Loucy (cell line): ENCODE data around the gene SPTB.
"Not testable (repeated sequence)": the region's sequence is repeated elsewhere in the genome, so short reads cannot be mapped to it uniquely, and the experiment has no call there.

Experiments
- H2AFZ ChIP-seq: fragments of 200-600 bp; sonication (generic); 2 replicates; pipeline ENCODE4 v1.6.0; 2016; ENCODE audit warnings: antibody characterized with exemption, mild to moderate bottlenecking, low read length, moderate library complexity
- H3F3A ChIP-seq: fragments of 200-600 bp; 2 replicates; pipeline ENCODE4 v1.6.0; 2016; ENCODE audit warnings: antibody characterized with exemption, low read depth, mild to moderate bottlenecking
- H3K27me3 ChIP-seq: fragments of 200-600 bp; sonication (generic); 2 replicates; pipeline ENCODE4 v1.6.1; 2014; ENCODE audit warnings: low read length, mild to moderate bottlenecking; ENCODE audit not compliant: insufficient read depth, poor library complexity, severe bottlenecking
- H3K36me3 ChIP-seq: fragments of 200-600 bp; sonication (generic); 2 replicates; pipeline ENCODE4 v1.6.1; 2016; ENCODE audit warnings: low read length; ENCODE audit not compliant: insufficient read depth
- H3K4me1 ChIP-seq: fragments of 200-600 bp; sonication (generic); 2 replicates; pipeline ENCODE4 v1.5.1; 2014; ENCODE audit warnings: low read length, mild to moderate bottlenecking; ENCODE audit not compliant: insufficient read depth, poor library complexity, severe bottlenecking
- H3K4me2 ChIP-seq: fragments of 200-600 bp; sonication (generic); 2 replicates; pipeline ENCODE4 v1.6.0; 2014; ENCODE audit warnings: antibody characterized with exemption, low read length, low read depth, mild to moderate bottlenecking; ENCODE audit not compliant: poor library complexity, severe bottlenecking
- H3K4me3 ChIP-seq: fragments of 200-600 bp; sonication (generic); 2 replicates; pipeline ENCODE4 v1.5.1; 2014; ENCODE audit warnings: low read length, mild to moderate bottlenecking, mixed read lengths; ENCODE audit not compliant: poor library complexity, severe bottlenecking
- H3K79me2 ChIP-seq: fragments of 200-600 bp; sonication (generic); 2 replicates; pipeline ENCODE4 v1.6.1; 2014; ENCODE audit warnings: low read length; ENCODE audit not compliant: insufficient read depth
- H3K9ac ChIP-seq: fragments of 200-600 bp; sonication (generic); 2 replicates; pipeline ENCODE4 v1.6.0; 2014; ENCODE audit warnings: mild to moderate bottlenecking, low read depth, low read length, moderate library complexity; ENCODE audit not compliant: poor library complexity, severe bottlenecking
- H3K9me2 ChIP-seq: fragments of 200-600 bp; sonication (generic); replicated peaks from 2 replicates; pipeline ENCODE4 v1.6.1; 2016; ENCODE audit warnings: low read depth, low read length, mixed read lengths
- H3K9me3 ChIP-seq: fragments of 200-600 bp; sonication (generic); 2 replicates; pipeline ENCODE4 v1.6.1; 2014; ENCODE audit warnings: mild to moderate bottlenecking, antibody characterized with exemption, low read length, low read depth; ENCODE audit not compliant: insufficient read depth
- H4K20me1 ChIP-seq: fragments of 200-600 bp; sonication (generic); 2 replicates; pipeline ENCODE4 v1.6.0; 2014; ENCODE audit warnings: antibody characterized with exemption, low read length, mild to moderate bottlenecking; ENCODE audit not compliant: insufficient read depth, poor library complexity, severe bottlenecking
- CTCF ChIP-seq: fragments of 200-600 bp; sonication (generic); conservative IDR thresholded peaks from 2 replicates; pipeline ENCODE4 v1.5.1; 2014; ENCODE audit warnings: mild to moderate bottlenecking, antibody characterized with exemption, low read length
- EZH2phosphoT487 ChIP-seq: fragments of 200-600 bp; IDR thresholded peaks from 2 replicates; pipeline ENCODE4 v1.6.1; 2018; ENCODE audit warnings: antibody characterized with exemption, mild to moderate bottlenecking, moderate library complexity, borderline replicate concordance

Gene SPTB

GRCh38 chr14:64915797-64916196, 36.1 kb upstream of the SPTB start:
- Histone ChIP-seq H3K4me2 (peak overlapping the region; percentile 99), H4K20me1 (peaks cover 11% of the 10 kb centered on the region), H3K4me3 (peak overlapping the region; percentile 93), H3K4me1 (peaks cover 24% of the 10 kb centered on the region), H3K36me3 (no peaks in the 10 kb centered on the region), H2AFZ (no peak overlapping the region), H3K9ac (peak overlapping the region; percentile 93), H3K9me2 (no peaks in the 10 kb centered on the region), H3K9me3 (no peaks in the 10 kb centered on the region), H3K27me3 (no peaks in the 10 kb centered on the region), H3K79me2 (peaks cover 41% of the 10 kb centered on the region), H3F3A (peaks cover 3% of the 10 kb centered on the region; the same call in 1 of the 2 replicates)
- no peak for TF ChIP-seq EZH2phosphoT487
- no peak for TF ChIP-seq CTCF

- H3K9me2 ChIP-seq = no peaks in the 10 kb centered on the region
- H3K27me3 ChIP-seq = no peaks in the 10 kb centered on the region
- peak overlapping the region; percentile 93 for H3K4me3 ChIP-seq
- peak overlapping the region; percentile 99 for H3K4me2 ChIP-seq
- H3K79me2 ChIP-seq = peaks cover 41% of the 10 kb centered on the region
- peak overlapping the region; percentile 93 for H3K9ac ChIP-seq
- H4K20me1 ChIP-seq = peaks cover 11% of the 10 kb centered on the region
- peaks cover 24% of the 10 kb centered on the region for H3K4me1 ChIP-seq
- H3K36me3 ChIP-seq = no peaks in the 10 kb centered on the region
- TF ChIP-seq EZH2phosphoT487 = no peak
- no peak for TF ChIP-seq CTCF
- H2AFZ ChIP-seq = peak overlapping the region; percentile 77; the same call in 1 of the 2 replicates
- H3K9me3 ChIP-seq = no peaks in the 10 kb centered on the region
- H3F3A ChIP-seq = peaks cover 3% of the 10 kb centered on the region; the same call in 1 of the 2 replicates
These were observed 35.3 kb upstream of the SPTB start for GRCh38 chr14:64915029-64915424.

- Histone ChIP-seq H3K4me3 (peak within 1 kb of the TSS; percentile 93), H3K79me2 (peaks cover 41% of the 10 kb centered on the region), H2AFZ (peak within 1 kb of the TSS; percentile 77), H3K4me2 (peak within 1 kb of the TSS; percentile 99), H3F3A (peaks cover 3% of the 10 kb centered on the region; the same call in 1 of the 2 replicates), H3K27me3 (no peaks in the 10 kb centered on the region), H3K9me2 (no peaks in the 10 kb centered on the region), H4K20me1 (peaks cover 11% of the 10 kb centered on the region), H3K36me3 (no peaks in the 10 kb centered on the region), H3K9me3 (no peaks in the 10 kb centered on the region), H3K4me1 (peaks cover 24% of the 10 kb centered on the region), H3K9ac (peak within 1 kb of the TSS; percentile 93)
- no peak for TF ChIP-seq CTCF
- TF ChIP-seq EZH2phosphoT487 = no peak
These were observed 34.7 kb upstream of the SPTB start, which contains the start of gene CHURC1 for GRCh38 chr14:64914237-64915028. Gene CHURC1 (plus strand): TSS chr14:64914455. CDS start chr14:64914496, 41 bp downstream.

GRCh38 chr14:64913477-64913876, 33.8 kb upstream of the SPTB start:
- H3F3A ChIP-seq, H3K9me2 ChIP-seq, H3K36me3 ChIP-seq, H3K9me3 ChIP-seq, H2AFZ ChIP-seq, H3K9ac ChIP-seq, H3K27me3 ChIP-seq: not testable (repeated sequence)
- Histone ChIP-seq H3K4me3 (peak overlapping the region; percentile 93), H4K20me1 (peaks cover 11% of the 10 kb centered on the region), H3K79me2 (peaks cover 41% of the 10 kb centered on the region), H3K4me2 (peak overlapping the region; percentile 99), H3K4me1 (peaks cover 23% of the 10 kb centered on the region)
